Ishikawa (cell line): ENCODE data around the gene RBBP4.

Experiments used
- CEBPB ChIP-seq: IDR thresholded peaks from 2 replicates; pipeline ENCODE4 v1.6.1; 2012
- CREB1 ChIP-seq: IDR thresholded peaks from 2 replicates; pipeline ENCODE4 v1.6.1; 2012; ENCODE audit warnings: low read depth
- EP300 ChIP-seq: IDR thresholded peaks from 2 replicates; pipeline ENCODE4 v1.6.1; 2012; ENCODE audit warnings: borderline replicate concordance
- TCF12 ChIP-seq: IDR thresholded peaks from 2 replicates; pipeline ENCODE4 v1.6.1; 2012; ENCODE audit warnings: low read depth
- TEAD4 ChIP-seq: IDR thresholded peaks from 2 replicates; pipeline ENCODE4 v1.6.1; 2012
- YY1 ChIP-seq: IDR thresholded peaks from 2 replicates; pipeline ENCODE4 v1.6.1; 2012; ENCODE audit warnings: low read depth
- TF ChIP-seq, protein P1 (sequence below): IDR thresholded peaks from 2 replicates; pipeline ENCODE4 v1.6.1; 2012
- TF ChIP-seq, protein P2 (sequence below): IDR thresholded peaks from 2 replicates; pipeline ENCODE4 v1.6.1; 2012

DNA sequence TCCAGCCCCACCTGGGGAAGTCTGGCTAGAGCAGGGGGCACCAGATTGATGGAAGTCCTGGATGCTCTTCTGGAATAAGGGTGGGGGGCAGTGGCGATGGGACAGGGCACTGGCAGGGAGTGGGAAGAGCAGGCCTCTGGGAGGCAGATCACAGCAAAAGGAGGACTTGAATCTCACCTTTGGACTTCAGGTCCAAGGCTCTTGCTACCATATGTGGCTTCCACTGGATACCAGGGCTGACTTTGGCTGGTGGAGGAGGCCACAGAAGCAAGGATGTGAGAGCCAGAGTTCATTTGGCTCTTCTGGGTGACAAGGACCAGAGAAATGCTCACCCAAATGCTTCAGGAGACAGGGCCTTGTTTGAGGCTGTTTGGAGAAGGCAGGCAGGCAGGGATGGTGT lies 67.5 kb downstream of the RBBP4 start:
- TF ChIP-seq, protein P1, sequence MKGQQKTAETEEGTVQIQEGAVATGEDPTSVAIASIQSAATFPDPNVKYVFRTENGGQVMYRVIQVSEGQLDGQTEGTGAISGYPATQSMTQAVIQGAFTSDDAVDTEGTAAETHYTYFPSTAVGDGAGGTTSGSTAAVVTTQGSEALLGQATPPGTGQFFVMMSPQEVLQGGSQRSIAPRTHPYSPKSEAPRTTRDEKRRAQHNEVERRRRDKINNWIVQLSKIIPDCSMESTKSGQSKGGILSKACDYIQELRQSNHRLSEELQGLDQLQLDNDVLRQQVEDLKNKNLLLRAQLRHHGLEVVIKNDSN = no peak
- TF ChIP-seq, protein P2, sequence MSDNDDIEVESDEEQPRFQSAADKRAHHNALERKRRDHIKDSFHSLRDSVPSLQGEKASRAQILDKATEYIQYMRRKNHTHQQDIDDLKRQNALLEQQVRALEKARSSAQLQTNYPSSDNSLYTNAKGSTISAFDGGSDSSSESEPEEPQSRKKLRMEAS = no peak
- TF ChIP-seq TEAD4 (no peak), EP300 (no peak), CREB1 (no peak), TCF12 (no peak), CEBPB (no peak), YY1 (no peak)
